Testis (tissue), 3 donors: ENCODE results near the gene CCNG2. TPM values are rescaled to one million over a fixed set of nuclear protein-coding genes. Genes with fewer than 3 reads are reported as not detected.

Experiments used
- DNase-seq: peaks from one replicate; pipeline ENCODE4 v3.0.0-alpha.2; 2019
- H3K27ac ChIP-seq, 2 donors: fragments of 200-600 bp; sonication (generic); one replicate each; pipeline ENCODE4 v1.5.1; 2019
- H3K27me3 ChIP-seq: fragments of 200-600 bp; sonication (generic); one replicate; pipeline ENCODE4 v1.5.1; 2019
- H3K36me3 ChIP-seq: fragments of 200-600 bp; sonication (generic); one replicate; pipeline ENCODE4 v1.5.1; 2017; ENCODE audit warnings: low read depth; ENCODE audit errors: missing control alignments
- H3K4me1 ChIP-seq: fragments of 200-600 bp; sonication (generic); one replicate; pipeline ENCODE4 v1.5.1; 2019
- H3K4me3 ChIP-seq, 2 donors: fragments of 200-600 bp; sonication (generic); one replicate each; pipeline ENCODE4 v1.5.1; 2017 to 2019
- H3K9me3 ChIP-seq: fragments of 200-600 bp; sonication (generic); one replicate; pipeline ENCODE4 v1.5.1; 2017
- POLR2A ChIP-seq: fragments of 450-650 bp; IDR thresholded peaks from one replicate; pipeline ENCODE4 v1.6.1; 2017; ENCODE audit warnings: antibody characterized with exemption, mild to moderate bottlenecking, moderate library complexity
- WGBS, 2 donors: methylation state at CpG; one replicate each; pipeline ENCODE4 v1.1.5; 2018; 5-methylcytosine and 5-hydroxymethylcytosine counted together
- intact Hi-C: fragments of 100-400 bp; cut with DNase I; formaldehyde crosslinking; loops from one replicate; pipeline ENCODE4 v1.15.1; 2023; ENCODE audit warnings: low total_unique reads
- polyA plus RNA-seq: library from polyadenylated mRNA; stranded (reverse); fragments of 350-450 nt; fragmentation: Illumina TruSeq; extraction: RNeasy Lipid Tissue Mini Kit (QIAGEN cat#74804); gene quantifications from one replicate; pipeline ENCODE4 v1.2.3, GENCODE V29; 2014; ENCODE audit warnings: low read depth, low replicate concordance; ENCODE audit not compliant: insufficient read depth
- total RNA-seq, 2 donors: library from RNA; depleted of rRNA; stranded (reverse); fragments of >200 nt; gene quantifications; one replicate each; pipeline ENCODE4 v1.2.3, GENCODE V29; 2016
- TF ChIP-seq, protein P1 (sequence below), 3 experiments: fragments of 450-650 bp in 2 of 3; fragments of 200-600 bp in 1 of 3; sonication (generic) in 1 of 3; IDR thresholded peaks; one replicate each; pipeline ENCODE4 v1.5.1; 2016 to 2019; ENCODE audit warnings: antibody characterized with exemption in 3 of 3, mild to moderate bottlenecking in 2 of 3, moderate library complexity in 1 of 3

The CCNG2 gene
- total and polyA plus RNA-seq, 3 donors from 2014 or later: 14.4 to 20.8 (median 19.5) TPM

DNA sequence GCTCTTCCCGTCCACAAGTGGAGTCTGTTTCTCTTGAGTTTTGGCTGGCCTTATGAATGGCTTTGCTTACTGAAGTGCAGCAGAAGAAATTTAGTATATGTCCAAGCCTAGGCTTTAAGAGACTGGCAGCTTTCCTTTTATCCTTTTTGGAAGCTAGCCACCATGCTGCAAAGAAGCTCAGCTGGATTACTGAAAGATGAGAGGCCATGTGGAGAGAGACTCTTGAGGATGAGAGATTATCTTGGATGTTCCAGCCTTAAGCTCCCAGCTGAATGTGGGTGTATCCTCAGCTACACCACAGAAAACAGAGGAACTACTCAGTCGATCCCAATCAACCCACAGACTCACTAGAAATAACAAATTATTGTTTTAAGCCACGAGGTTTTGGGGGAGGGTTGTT lies 12.5 kb downstream of the CCNG2 start:
- Histone ChIP-seq H3K36me3 (no peaks in the 10 kb centered on the region), H3K9me3 (no peaks in the 10 kb centered on the region), H3K27me3 (no peaks in the 10 kb centered on the region), H3K4me3 (no peak overlapping the region), H3K4me1 (no peaks in the 10 kb centered on the region), H3K27ac (no peak overlapping the region)
- TF ChIP-seq, protein P1, sequence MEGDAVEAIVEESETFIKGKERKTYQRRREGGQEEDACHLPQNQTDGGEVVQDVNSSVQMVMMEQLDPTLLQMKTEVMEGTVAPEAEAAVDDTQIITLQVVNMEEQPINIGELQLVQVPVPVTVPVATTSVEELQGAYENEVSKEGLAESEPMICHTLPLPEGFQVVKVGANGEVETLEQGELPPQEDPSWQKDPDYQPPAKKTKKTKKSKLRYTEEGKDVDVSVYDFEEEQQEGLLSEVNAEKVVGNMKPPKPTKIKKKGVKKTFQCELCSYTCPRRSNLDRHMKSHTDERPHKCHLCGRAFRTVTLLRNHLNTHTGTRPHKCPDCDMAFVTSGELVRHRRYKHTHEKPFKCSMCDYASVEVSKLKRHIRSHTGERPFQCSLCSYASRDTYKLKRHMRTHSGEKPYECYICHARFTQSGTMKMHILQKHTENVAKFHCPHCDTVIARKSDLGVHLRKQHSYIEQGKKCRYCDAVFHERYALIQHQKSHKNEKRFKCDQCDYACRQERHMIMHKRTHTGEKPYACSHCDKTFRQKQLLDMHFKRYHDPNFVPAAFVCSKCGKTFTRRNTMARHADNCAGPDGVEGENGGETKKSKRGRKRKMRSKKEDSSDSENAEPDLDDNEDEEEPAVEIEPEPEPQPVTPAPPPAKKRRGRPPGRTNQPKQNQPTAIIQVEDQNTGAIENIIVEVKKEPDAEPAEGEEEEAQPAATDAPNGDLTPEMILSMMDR (IDR thresholded peaks at IDR 0.05): no peak
- no peak for TF ChIP-seq POLR2A
- no peak for DNase-seq
- 39 to 62% methylated on average over 3 of the region's 3 CpGs for WGBS, 2 donors
- intact Hi-C loops: no loop called here

DNA sequence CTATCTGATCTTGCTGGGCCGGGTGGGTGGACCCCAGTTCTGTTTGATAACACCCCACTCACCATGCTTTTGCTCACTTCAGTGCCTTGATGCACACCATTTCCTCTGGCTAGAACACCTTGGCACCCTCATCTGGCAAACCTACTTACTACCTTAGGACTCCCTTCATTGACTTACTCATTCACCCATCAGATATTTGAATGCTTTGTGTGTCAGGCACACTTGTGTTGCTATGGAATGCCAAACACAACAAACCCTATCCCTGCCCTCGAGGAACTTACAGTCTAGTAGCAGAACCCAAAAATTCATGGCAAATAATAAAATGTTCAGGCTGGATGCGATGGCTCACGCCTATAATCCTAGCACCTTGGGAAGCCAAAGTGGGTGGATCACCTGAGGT lies 13.9 kb downstream of the CCNG2 start:
- Histone ChIP-seq H3K36me3 (no peaks in the 10 kb centered on the region), H3K4me3 (no peak overlapping the region), H3K4me1 (no peaks in the 10 kb centered on the region), H3K9me3 (no peaks in the 10 kb centered on the region), H3K27ac (no peak overlapping the region), H3K27me3 (no peaks in the 10 kb centered on the region)
- intact Hi-C loops: no loop called here
- 94 to 95% methylated on average over 4 of the region's 4 CpGs for WGBS, 2 donors
- TF ChIP-seq, protein P1 (IDR thresholded peaks at IDR 0.05): no peak
- TF ChIP-seq POLR2A: no peak
- DNase-seq: no peak

DNA sequence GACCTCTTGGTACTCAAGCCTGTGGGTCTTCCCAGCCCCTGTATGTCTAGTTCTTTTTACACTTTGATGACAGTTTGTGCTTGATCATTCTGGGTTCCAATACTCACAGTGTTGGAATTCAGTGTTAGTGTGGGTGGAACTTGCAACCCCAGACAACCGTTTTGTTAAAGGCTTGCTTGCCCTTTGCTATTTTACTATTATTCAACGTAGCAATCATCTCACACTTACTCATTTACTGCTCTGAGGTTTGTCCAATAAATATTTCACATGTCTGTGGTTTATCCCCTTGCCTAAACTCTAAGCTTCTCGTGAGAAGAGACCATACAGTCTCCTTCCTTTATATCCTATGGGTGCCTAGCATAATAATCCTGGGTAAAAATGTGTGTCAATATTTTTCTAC lies 15.3 kb downstream of the CCNG2 start:
- H3K27ac ChIP-seq: no peak overlapping the region
- TF ChIP-seq, protein P1 (IDR thresholded peaks at IDR 0.05): no peak
- no peak for TF ChIP-seq POLR2A
- H3K27me3 ChIP-seq: no peaks in the 10 kb centered on the region
- no peaks in the 10 kb centered on the region for H3K4me1 ChIP-seq
- no peak overlapping the region for H3K4me3 ChIP-seq
- H3K9me3 ChIP-seq: no peaks in the 10 kb centered on the region
- H3K36me3 ChIP-seq: no peaks in the 10 kb centered on the region
- DNase-seq: no peak
- 71 to 81% methylated on average over 3 of the region's 3 CpGs for WGBS, 2 donors
- intact Hi-C loops: no loop called here

DNA sequence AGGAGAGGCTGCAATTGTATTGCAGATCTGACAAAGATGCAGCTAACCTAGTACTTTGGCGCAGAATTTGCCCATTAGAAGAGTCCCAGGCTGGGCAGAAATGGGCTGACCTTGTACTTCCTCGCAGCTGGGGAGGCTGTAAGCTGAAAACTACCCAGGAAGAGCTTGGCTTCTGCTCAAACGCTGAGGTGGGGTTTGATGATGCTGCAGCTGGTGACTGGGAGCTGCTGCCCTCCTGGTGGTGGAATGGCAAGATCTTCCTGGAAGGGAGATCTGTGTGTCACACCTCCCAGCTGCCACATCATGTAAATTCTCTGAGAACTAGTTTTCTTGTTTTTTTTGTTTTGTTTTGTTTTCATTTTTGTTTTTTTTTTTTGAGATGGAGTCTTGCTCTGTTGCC lies 17.4 kb downstream of the CCNG2 start:
- H3K4me1 ChIP-seq: no peaks in the 10 kb centered on the region
- no peak for TF ChIP-seq POLR2A
- TF ChIP-seq, protein P1 (IDR thresholded peaks at IDR 0.05): no peak
- DNase-seq: no peak
- intact Hi-C loops: no loop called here
- H3K36me3 ChIP-seq: no peaks in the 10 kb centered on the region
- no peaks in the 10 kb centered on the region for H3K27me3 ChIP-seq
- H3K27ac ChIP-seq: no peak overlapping the region
- H3K9me3 ChIP-seq: no peaks in the 10 kb centered on the region
- 69 to 84% methylated on average over 3 of the region's 3 CpGs for WGBS, 2 donors
- no peak overlapping the region for H3K4me3 ChIP-seq

GRCh38 chr4:77175201-77175611 lies 18.2 kb downstream of the CCNG2 start:
- H3K9me3 ChIP-seq: no peaks in the 10 kb centered on the region
- no peak for DNase-seq
- 62 to 71% methylated on average over 3 of the region's 3 CpGs for WGBS, 2 donors
- no peak overlapping the region for H3K27ac ChIP-seq
- no peak overlapping the region for H3K4me3 ChIP-seq
- TF ChIP-seq POLR2A: no peak
- TF ChIP-seq, protein P1 (IDR thresholded peaks at IDR 0.05): no peak
- H3K27me3 ChIP-seq: no peaks in the 10 kb centered on the region
- H3K4me1 ChIP-seq: no peaks in the 10 kb centered on the region
- intact Hi-C loops: no loop called here
- no peaks in the 10 kb centered on the region for H3K36me3 ChIP-seq
